Measurements from ENCODE around the gene EIF4ENIF1. TPM values are rescaled to one million over a fixed set of nuclear protein-coding genes. Genes with fewer than 3 reads are reported as not detected.
A peak's percentile ranks its signal among the peaks of the same experiment; 100 is the strongest.

Gene EIF4ENIF1
- total and polyA plus RNA-seq, 7 donors = 9.2 to 34.2 (median 24.8) TPM

GRCh38 chr22:31501738-31502137, 12.1 kb upstream of the EIF4ENIF1 start:
- TF ChIP-seq CTCF (IDR thresholded peaks at IDR 0.05) = no peak
- Histone ChIP-seq H3K4me3 (no peak overlapping the region), H3K36me3 (ENCODE audit: insufficient read depth in 1 of 2, low read depth in 1 of 2) (no peaks in the 10 kb centered on the region), H3K27ac (no peak overlapping the region), H3K4me1 (no peaks in the 10 kb centered on the region), H3K9me3 (no peaks in the 10 kb centered on the region), H3K27me3 (ENCODE audit: insufficient read depth in 3 of 3, low read length in 2 of 3) (no peaks in the 10 kb centered on the region)
- ATAC-seq (no peak), DNase-seq (no peak)
- intact Hi-C loops (cut with DNase I) = no loop called here
- WGBS, 3 donors = 84 to 91% (median 85%) methylated on average over 2 of the region's 2 CpGs

DNA sequence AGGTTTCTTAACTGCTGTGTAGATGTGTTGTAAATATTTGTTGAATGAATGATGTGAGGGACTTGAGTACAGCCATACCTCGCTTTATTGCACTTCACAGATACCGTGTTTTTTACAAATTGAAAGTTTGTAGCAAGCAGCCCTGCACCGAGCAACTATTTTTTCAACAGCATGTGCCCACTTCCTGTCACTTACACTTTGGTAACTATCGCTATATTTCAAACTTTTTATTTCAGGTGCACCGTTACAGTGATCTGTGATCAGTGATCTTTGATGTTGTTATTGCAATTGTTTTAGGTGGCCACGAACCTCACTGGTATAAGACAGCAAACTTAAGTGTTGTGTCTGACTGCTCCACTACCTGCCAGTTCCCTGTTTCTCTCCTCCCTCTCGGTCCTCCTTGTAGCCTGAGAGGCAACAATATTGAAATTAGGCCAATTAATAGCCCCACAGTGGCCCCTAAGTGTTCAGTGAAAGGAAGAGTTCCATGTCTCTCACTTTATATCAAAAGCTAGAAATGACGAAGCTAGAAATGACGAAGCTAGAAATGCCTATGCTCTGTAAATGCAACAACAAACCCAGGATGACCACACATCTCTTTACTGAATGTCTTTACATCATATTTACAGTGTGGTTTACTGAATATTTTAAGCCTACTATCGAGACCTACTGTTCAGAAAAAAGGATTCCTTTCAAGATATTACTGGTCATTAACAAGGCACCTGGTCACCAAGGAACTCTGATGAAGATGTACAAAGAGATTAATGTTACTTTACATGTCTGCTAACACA, 7.7 kb upstream of the EIF4ENIF1 start:
- WGBS, 3 donors = 88 to 91% (median 88%) methylated on average over 10 of the region's 10 CpGs
- Histone ChIP-seq H3K27me3 (ENCODE audit: insufficient read depth in 3 of 3, low read length in 2 of 3) (no peaks in the 10 kb centered on the region), H3K4me1 (peaks cover 14% of the 10 kb centered on the region), H3K4me3 (peak overlapping the region; percentile 91), H3K27ac (no peak overlapping the region), H3K9me3 (no peaks in the 10 kb centered on the region), H3K36me3 (ENCODE audit: insufficient read depth in 1 of 2, low read depth in 1 of 2) (no peaks in the 10 kb centered on the region)
- intact Hi-C loops (cut with DNase I) = no loop called here
- DNase-seq = no peak
- ATAC-seq = no peak
- TF ChIP-seq CTCF (IDR thresholded peaks at IDR 0.05) = no peak

DNA sequence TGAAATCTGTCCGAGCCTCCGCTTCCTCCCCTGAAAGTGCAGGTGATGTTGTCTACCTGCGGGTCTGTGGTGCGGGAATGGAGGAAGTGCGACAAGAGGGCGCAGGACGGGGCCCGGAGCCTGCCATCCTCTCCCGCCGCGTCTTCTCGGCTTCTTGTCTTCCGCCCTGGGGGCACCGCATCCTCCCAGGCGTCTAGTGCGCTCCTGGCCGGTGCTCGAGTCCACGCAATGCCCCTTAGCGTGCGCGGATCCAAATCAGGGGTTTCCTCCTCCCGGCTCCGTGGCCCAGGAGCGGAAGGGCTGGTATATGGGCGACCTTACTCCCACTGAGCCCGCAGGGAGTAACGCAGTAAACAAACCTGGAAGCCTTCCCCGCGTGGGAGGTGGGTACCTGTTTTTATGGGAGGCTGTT, 7.1 kb upstream of the EIF4ENIF1 start:
- TF ChIP-seq CTCF (IDR thresholded peaks at IDR 0.05) = no peak
- ATAC-seq (peak; percentile 11 to 27 (median 14)), DNase-seq (peak; percentile 33 to 59)
- intact Hi-C loops (cut with DNase I) = no loop called here
- Histone ChIP-seq H3K9me3 (no peaks in the 10 kb centered on the region), H3K36me3 (ENCODE audit: insufficient read depth in 1 of 2, low read depth in 1 of 2) (no peaks in the 10 kb centered on the region), H3K27me3 (ENCODE audit: insufficient read depth in 3 of 3, low read length in 2 of 3) (no peaks in the 10 kb centered on the region), H3K27ac (peak overlapping the region; percentile 80), H3K4me1 (peaks cover 17% of the 10 kb centered on the region), H3K4me3 (peak overlapping the region; percentile 91)
- WGBS, 3 donors = 3 to 5% (median 4%) methylated on average over 27 to 30 of the region's 30 CpGs

DNA sequence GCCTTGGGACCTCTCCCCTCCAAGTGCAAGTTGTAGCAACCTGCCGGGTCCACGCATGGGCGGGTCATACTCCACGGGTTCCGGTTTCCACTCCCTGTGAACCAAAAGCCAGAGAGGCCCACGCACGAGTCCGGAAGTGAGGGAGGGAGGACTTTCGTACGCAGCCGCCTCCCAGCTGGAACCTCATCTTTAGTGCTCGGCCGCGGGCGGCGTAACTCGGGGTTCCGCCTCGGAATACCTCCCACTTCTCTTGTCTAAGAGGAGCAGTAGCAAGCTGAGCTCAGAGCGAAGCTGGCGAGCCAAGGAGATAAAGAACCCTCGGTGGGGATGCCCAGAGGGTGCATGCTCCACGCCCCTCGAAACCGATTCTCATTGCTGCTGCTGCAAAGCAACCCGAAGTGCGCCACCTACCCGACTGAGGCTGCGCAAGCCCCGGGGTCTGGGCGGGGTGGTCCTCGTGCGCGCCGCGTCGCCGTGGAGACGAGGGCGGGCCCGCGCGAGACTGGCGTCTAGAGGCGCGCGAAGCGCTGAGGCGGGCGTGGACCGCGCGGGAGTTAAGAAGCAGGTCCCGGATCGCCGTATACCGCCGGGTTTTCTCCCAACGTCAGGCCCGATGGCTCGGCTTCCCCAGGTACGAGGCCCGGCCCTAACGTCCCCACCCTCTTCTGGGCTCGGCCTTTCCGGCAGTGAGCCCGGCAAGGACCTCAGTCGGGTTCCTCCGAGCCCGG, 6.5 kb upstream of the EIF4ENIF1 start, which contains the start of gene SFI1:
Gene SFI1 (plus strand): TSS at position 530 of the 728 bp plus-strand sequence. CDS start 11,749 bp downstream, outside the sequence.
- no peaks in the 10 kb centered on the region for H3K9me3 ChIP-seq
- no peaks in the 10 kb centered on the region for H3K27me3 ChIP-seq (ENCODE audit: insufficient read depth in 3 of 3, low read length in 2 of 3)
- ATAC-seq (peak; percentile 88 to 94 (median 92)), DNase-seq (peak; percentile 92 to 95)
- intact Hi-C loops (cut with DNase I) = no loop called here
- WGBS, 3 donors = 0% methylated on average over 66 to 70 of the region's 70 CpGs
- peak within 1 kb of the TSS; percentile 80 for H3K27ac ChIP-seq
- peak; percentile 23 for TF ChIP-seq CTCF (IDR thresholded peaks at IDR 0.05)
- no peaks in the 10 kb centered on the region for H3K36me3 ChIP-seq (ENCODE audit: insufficient read depth in 1 of 2, low read depth in 1 of 2)
- H3K4me3 ChIP-seq = peak within 1 kb of the TSS; percentile 91
- peaks cover 22% of the 10 kb centered on the region for H3K4me1 ChIP-seq
